Upper lobe of left lung (tissue), 4 donors: ENCODE data around the gene SLC5A11.

Experiments used
- CTCF ChIP-seq, 6 experiments: fragments of 450-650 bp in 4 of 6; fragments of 200-600 bp in 2 of 6; sonication (generic) in 2 of 6; IDR thresholded peaks; one replicate each; pipeline ENCODE4 v1.5.1; 2016 to 2019; ENCODE audit warnings: antibody characterized with exemption in 6 of 6
- EP300 ChIP-seq, 4 donors: sonication (generic); formaldehyde crosslinking; IDR thresholded peaks; one replicate each; pipeline ENCODE4 v1.5.1; 2017; ENCODE audit warnings: antibody characterized with exemption in 4 of 4, control low read depth in 2 of 4
- POLR2A ChIP-seq, 4 donors: fragments of 450-650 bp; IDR thresholded peaks; one replicate each; pipeline ENCODE4 v1.5.1; 2016 to 2017; ENCODE audit warnings: antibody characterized with exemption in 4 of 4, mild to moderate bottlenecking in 2 of 4

DNA sequence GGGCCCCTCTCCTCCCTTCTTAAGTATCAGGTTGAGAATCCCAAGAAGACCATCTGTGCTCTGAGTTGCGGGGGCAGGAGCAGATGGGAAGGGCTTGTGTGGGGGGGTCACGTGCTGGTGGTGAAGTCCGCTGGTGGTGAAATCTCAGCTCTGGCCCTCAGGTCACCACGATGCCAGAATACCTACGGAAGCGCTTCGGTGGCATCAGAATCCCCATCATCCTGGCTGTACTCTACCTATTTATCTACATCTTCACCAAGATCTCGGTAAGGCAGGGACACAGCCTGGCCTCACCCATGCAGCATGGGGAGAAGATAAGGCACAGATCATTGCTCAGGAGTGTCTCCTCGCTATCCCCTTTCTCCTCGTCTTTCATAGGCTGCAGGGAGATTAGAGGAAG is 29.7 kb downstream of the SLC5A11 start:
- TF ChIP-seq CTCF (IDR thresholded peaks at IDR 0.05) (no peak), POLR2A (IDR thresholded peaks at IDR 0.05) (no peak), EP300 (IDR thresholded peaks at IDR 0.05) (no peak)
